ENCODE results near the gene METTL22. TPM values are rescaled to one million over a fixed set of nuclear protein-coding genes. Genes with fewer than 3 reads are reported as not detected.

The METTL22 gene
- total and polyA plus RNA-seq, 2 donors (not counting 3 experiments of a cell fraction or from before 2014, with no cell fraction given) = 42.0 to 52.6 TPM

DNA sequence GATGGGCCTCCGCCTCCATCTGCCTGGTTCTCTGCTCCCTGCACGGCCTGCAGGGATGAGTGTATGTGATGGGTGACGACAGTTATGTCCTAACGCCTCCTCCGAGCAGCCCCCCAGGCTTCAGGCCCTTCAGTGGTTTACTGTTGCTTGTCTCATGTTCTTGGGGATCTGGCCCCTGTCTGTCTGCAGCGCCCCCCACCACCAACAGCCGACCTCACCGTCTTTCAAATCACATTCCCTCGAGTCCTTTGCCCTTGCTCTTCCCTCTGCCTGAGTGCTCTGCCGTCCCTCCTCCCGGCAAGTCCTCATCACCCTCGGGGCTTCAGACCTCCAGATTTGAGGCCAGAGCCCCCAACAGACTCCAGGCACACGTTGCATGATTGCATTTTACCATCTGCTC lies 18.2 kb downstream of the METTL22 start:
- ChIA-PET CTCF (no interaction called here), POLR2A (no interaction called here)
- Histone ChIP-seq H3K9ac (replicated peaks; ENCODE audit: extremely low read depth, insufficient read depth, low read length) (no peak overlapping the region), H3K36me3 (ENCODE audit: control insufficient read depth in 2 of 2, extremely low read depth in 1 of 2, insufficient read depth in 2 of 2, low read length in 2 of 2) (peaks cover 31 to 61% of the 10 kb centered on the region in 2 experiments), H3K4me3 (replicated peaks in 1 of 3; ENCODE audit: insufficient read depth in 1 of 3, low read depth in 1 of 3, low read length in 3 of 3) (no peak overlapping the region), H4K20me1 (replicated peaks; ENCODE audit: control insufficient read depth, extremely low read depth, insufficient read depth, low read length) (no peaks in the 10 kb centered on the region), H3K9me1 (replicated peaks; ENCODE audit: control insufficient read depth, extremely low read depth, insufficient read depth, low read length) (no peaks in the 10 kb centered on the region), H3K79me2 (ENCODE audit: control insufficient read depth, insufficient read depth, low read length) (no peaks in the 10 kb centered on the region), H3K27ac (ENCODE audit: insufficient read depth, low read depth, low read length) (no peak overlapping the region), H3K4me2 (ENCODE audit: insufficient read depth, low read length) (no peak overlapping the region), H2AFZ (ENCODE audit: low read depth, low read length) (no peak overlapping the region), H3K27me3 (ENCODE audit: control insufficient read depth in 2 of 2, insufficient read depth in 2 of 2, low read length in 2 of 2) (no peaks in the 10 kb centered on the region), H3K4me1 (ENCODE audit: control insufficient read depth, extremely low read depth, insufficient read depth, low read length) (no peaks in the 10 kb centered on the region), H3K9me3 (replicated peaks; ENCODE audit: control insufficient read depth, insufficient read depth, low read length) (no peaks in the 10 kb centered on the region)
- dilution Hi-C loops (cut with MboI; ENCODE audit: extremely low pct_ligation_motif_present, low sequenced_read_pairs) = no loop called here
- no peak for DNase-seq (ENCODE audit: low read depth, low spot score)
- TF ChIP-seq, protein P1, sequence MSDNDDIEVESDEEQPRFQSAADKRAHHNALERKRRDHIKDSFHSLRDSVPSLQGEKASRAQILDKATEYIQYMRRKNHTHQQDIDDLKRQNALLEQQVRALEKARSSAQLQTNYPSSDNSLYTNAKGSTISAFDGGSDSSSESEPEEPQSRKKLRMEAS (IDR thresholded peaks at IDR 0.05; ENCODE audit: insufficient read depth, insufficient read length) = no peak
- no peak for TF ChIP-seq POLR2A (IDR thresholded peaks at IDR 0.05; ENCODE audit: low read depth, low read length)
- TF ChIP-seq FOS (IDR thresholded peaks at IDR 0.05; ENCODE audit: borderline replicate concordance, insufficient read depth, low read length) = no peak
- no peak for TF ChIP-seq JUN (IDR thresholded peaks at IDR 0.05; ENCODE audit: borderline replicate concordance, insufficient read depth, insufficient read length, low read depth)
- TF ChIP-seq POLR2AphosphoS5 (IDR thresholded peaks at IDR 0.05; ENCODE audit: insufficient read depth, low read depth, low read length) = no peak
- no peak for TF ChIP-seq MYC (IDR thresholded peaks at IDR 0.05; ENCODE audit: low read depth, low read length)
- TF ChIP-seq EZH2 (IDR thresholded peaks at IDR 0.05; ENCODE audit: borderline replicate concordance, low read depth, low read length, severe bottlenecking) = no peak
- no peak for TF ChIP-seq GATA2 (IDR thresholded peaks at IDR 0.05; ENCODE audit: insufficient read depth, insufficient read length, low read depth, low read length)
- TF ChIP-seq, protein P2, sequence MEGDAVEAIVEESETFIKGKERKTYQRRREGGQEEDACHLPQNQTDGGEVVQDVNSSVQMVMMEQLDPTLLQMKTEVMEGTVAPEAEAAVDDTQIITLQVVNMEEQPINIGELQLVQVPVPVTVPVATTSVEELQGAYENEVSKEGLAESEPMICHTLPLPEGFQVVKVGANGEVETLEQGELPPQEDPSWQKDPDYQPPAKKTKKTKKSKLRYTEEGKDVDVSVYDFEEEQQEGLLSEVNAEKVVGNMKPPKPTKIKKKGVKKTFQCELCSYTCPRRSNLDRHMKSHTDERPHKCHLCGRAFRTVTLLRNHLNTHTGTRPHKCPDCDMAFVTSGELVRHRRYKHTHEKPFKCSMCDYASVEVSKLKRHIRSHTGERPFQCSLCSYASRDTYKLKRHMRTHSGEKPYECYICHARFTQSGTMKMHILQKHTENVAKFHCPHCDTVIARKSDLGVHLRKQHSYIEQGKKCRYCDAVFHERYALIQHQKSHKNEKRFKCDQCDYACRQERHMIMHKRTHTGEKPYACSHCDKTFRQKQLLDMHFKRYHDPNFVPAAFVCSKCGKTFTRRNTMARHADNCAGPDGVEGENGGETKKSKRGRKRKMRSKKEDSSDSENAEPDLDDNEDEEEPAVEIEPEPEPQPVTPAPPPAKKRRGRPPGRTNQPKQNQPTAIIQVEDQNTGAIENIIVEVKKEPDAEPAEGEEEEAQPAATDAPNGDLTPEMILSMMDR (IDR thresholded peaks at IDR 0.05; ENCODE audit: extremely low read depth in 1 of 2, insufficient read depth in 1 of 2, low read depth in 1 of 2, low read length in 2 of 2) = no peak
- intact Hi-C loops (cut with micrococcal nuclease) = no loop called here
- FAIRE-seq = no peak
- BruUV-seq (replicated peaks) = no TSS peak
